Liver (tissue), 2 donors: Measurements from ENCODE around the gene PER2.

Source experiments
- CTCF ChIP-seq: fragments of 150-350 bp; IDR thresholded peaks from 2 replicates; pipeline ENCODE4 v1.5.1; 2017; ENCODE audit warnings: improper control_type of control experiment, low read depth, low read length; ENCODE audit not compliant: missing input control
- TF ChIP-seq, protein P1 (sequence below): IDR thresholded peaks from 2 replicates; pipeline ENCODE4 v1.6.1; 2016; ENCODE audit warnings: antibody characterized with exemption
- donor health status: healthy.

- TF ChIP-seq CTCF: no peak
- TF ChIP-seq, protein P1, sequence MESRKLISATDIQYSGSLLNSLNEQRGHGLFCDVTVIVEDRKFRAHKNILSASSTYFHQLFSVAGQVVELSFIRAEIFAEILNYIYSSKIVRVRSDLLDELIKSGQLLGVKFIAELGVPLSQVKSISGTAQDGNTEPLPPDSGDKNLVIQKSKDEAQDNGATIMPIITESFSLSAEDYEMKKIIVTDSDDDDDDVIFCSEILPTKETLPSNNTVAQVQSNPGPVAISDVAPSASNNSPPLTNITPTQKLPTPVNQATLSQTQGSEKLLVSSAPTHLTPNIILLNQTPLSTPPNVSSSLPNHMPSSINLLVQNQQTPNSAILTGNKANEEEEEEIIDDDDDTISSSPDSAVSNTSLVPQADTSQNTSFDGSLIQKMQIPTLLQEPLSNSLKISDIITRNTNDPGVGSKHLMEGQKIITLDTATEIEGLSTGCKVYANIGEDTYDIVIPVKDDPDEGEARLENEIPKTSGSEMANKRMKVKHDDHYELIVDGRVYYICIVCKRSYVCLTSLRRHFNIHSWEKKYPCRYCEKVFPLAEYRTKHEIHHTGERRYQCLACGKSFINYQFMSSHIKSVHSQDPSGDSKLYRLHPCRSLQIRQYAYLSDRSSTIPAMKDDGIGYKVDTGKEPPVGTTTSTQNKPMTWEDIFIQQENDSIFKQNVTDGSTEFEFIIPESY: no peak
These were observed 2.5 kb upstream of the PER2 start for GRCh38 chr2:238290715-238291549.
